CD14-positive monocyte (primary cell): Measurements from ENCODE around the gene KTI12. TPM values are rescaled to one million over a fixed set of nuclear protein-coding genes. Genes with fewer than 3 reads are reported as not detected.

ENCODE experiments used
- DNase-seq, 3 donors: peaks; one replicate each; pipeline ENCODE4 v3.0.0-alpha.2; 2011 to 2022
- H2AFZ ChIP-seq: 2 replicates; pipeline ENCODE4 v1.6.0; 2012; ENCODE audit warnings: mild to moderate bottlenecking, low read depth, low read length, inconsistent platforms; ENCODE audit not compliant: insufficient read depth, poor library complexity, severe bottlenecking
- H3K27ac ChIP-seq, 2 donors: 1 replicate in 1 of 2; 2 replicates in 1 of 2; pipeline ENCODE4 v1.5.1; 2012 to 2013; ENCODE audit warnings: low read length in 2 of 2, control low read depth in 1 of 2, inconsistent platforms in 1 of 2, low read depth in 1 of 2, mild to moderate bottlenecking in 1 of 2
- H3K27me3 ChIP-seq, 2 donors: one replicate each; pipeline versions ENCODE4 v1.6.0 to v1.6.1; 2011 to 2013; ENCODE audit warnings: low read length in 2 of 2; ENCODE audit not compliant: control insufficient read depth in 2 of 2, insufficient read depth in 2 of 2
- H3K36me3 ChIP-seq, 2 donors: replicated peaks in 1 of 2; 1 replicate in 1 of 2; 2 replicates in 1 of 2; pipeline versions ENCODE4 v1.5.1 to v1.6.1; 2012 to 2013; ENCODE audit warnings: low read length in 2 of 2, control low read depth in 1 of 2, inconsistent platforms in 1 of 2, mild to moderate bottlenecking in 1 of 2; ENCODE audit not compliant: insufficient read depth in 2 of 2, control insufficient read depth in 1 of 2
- H3K4me1 ChIP-seq, 2 donors: 1 replicate in 1 of 2; 2 replicates in 1 of 2; pipeline versions ENCODE4 v1.5.1 to v1.6.1; 2012 to 2013; ENCODE audit warnings: low read length in 2 of 2, control low read depth in 1 of 2, inconsistent platforms in 1 of 2, mild to moderate bottlenecking in 1 of 2, moderate library complexity in 1 of 2; ENCODE audit not compliant: insufficient read depth in 2 of 2, control insufficient read depth in 1 of 2
- H3K4me2 ChIP-seq: replicated peaks from 2 replicates; pipeline ENCODE3; 2012; ENCODE audit warnings: low read length, moderate library complexity, mild to moderate bottlenecking; ENCODE audit not compliant: poor library complexity, severe bottlenecking; ENCODE audit errors: extremely low read depth
- H3K4me3 ChIP-seq, 3 experiments: fragments of 200-600 bp in 1 of 3; sonication (generic) in 1 of 3; replicated peaks in 1 of 3; 1 replicate in 2 of 3; 2 replicates in 1 of 3; pipeline ENCODE4 v1.5.1; 2011 to 2013; ENCODE audit warnings: low read length in 3 of 3, mild to moderate bottlenecking in 3 of 3, control low read depth in 2 of 3, low read depth in 2 of 3, inconsistent platforms in 1 of 3, moderate library complexity in 1 of 3
- H3K79me2 ChIP-seq: 2 replicates; pipeline ENCODE4 v1.6.0; 2012; ENCODE audit warnings: mild to moderate bottlenecking, control low read depth, inconsistent platforms, low read length, moderate library complexity; ENCODE audit not compliant: insufficient read depth
- H3K9ac ChIP-seq: 2 replicates; pipeline ENCODE4 v1.6.0; 2017; ENCODE audit warnings: low read length, mild to moderate bottlenecking; ENCODE audit not compliant: insufficient read depth, poor library complexity, severe bottlenecking
- H3K9me3 ChIP-seq, 2 donors: replicated peaks in 1 of 2; 1 replicate in 1 of 2; 2 replicates in 1 of 2; pipeline versions ENCODE4 v1.5.1 to v1.6.1; 2012 to 2013; ENCODE audit warnings: low read length in 2 of 2, control low read depth in 1 of 2; ENCODE audit not compliant: control insufficient read depth in 1 of 2, insufficient read depth in 1 of 2
- H4K20me1 ChIP-seq: 2 replicates; pipeline ENCODE4 v1.6.0; 2012; ENCODE audit warnings: mild to moderate bottlenecking, low read length, control low read depth, moderate library complexity; ENCODE audit not compliant: insufficient read depth
- H3K27ac Mint-ChIP-seq, 7 donors: one replicate each; pipeline ENCODE4 v1.8.0; 2020; ENCODE audit warnings: mild to moderate bottlenecking in 7 of 7, mixed read lengths in 7 of 7, moderate library complexity in 6 of 7, inconsistent platforms in 2 of 7
- H3K27me3 Mint-ChIP-seq, 3 donors: one replicate each; pipeline ENCODE4 v1.8.0; 2021 to 2022; ENCODE audit warnings: low read depth in 3 of 3, mild to moderate bottlenecking in 3 of 3, mixed read lengths in 3 of 3, moderate library complexity in 3 of 3, inconsistent platforms in 1 of 3
- H3K36me3 Mint-ChIP-seq, 2 donors: one replicate each; pipeline ENCODE4 v1.8.0; 2020; ENCODE audit warnings: mixed read lengths in 2 of 2, inconsistent platforms in 1 of 2, mild to moderate bottlenecking in 1 of 2
- H3K4me1 Mint-ChIP-seq: one replicate; pipeline ENCODE4 v1.8.0; 2020; ENCODE audit warnings: mild to moderate bottlenecking, mixed read lengths
- H3K4me3 Mint-ChIP-seq, 2 donors: one replicate each; pipeline ENCODE4 v1.8.0; 2020; ENCODE audit warnings: mild to moderate bottlenecking in 2 of 2, mixed read lengths in 2 of 2, moderate library complexity in 1 of 2
- H3K9me3 Mint-ChIP-seq, 7 donors: one replicate each; pipeline ENCODE4 v1.8.0; 2020 to 2022; ENCODE audit warnings: mixed read lengths in 7 of 7, mild to moderate bottlenecking in 6 of 7, moderate library complexity in 6 of 7, inconsistent platforms in 2 of 7
- WGBS: methylation state at CpG from one replicate; pipeline ENCODE4 v1.1.5; 2013; ENCODE audit warnings: missing lambda C conversion rate; ENCODE audit not compliant: insufficient coverage; 5-methylcytosine and 5-hydroxymethylcytosine counted together
- intact Hi-C, 2 donors: fragments of 100-400 bp; cut with micrococcal nuclease; formaldehyde crosslinking; loops; one replicate each; pipeline versions ENCODE4 v1.15.0 to v1.15.1; 2023
- polyA plus RNA-seq, 3 donors: library from polyadenylated mRNA; depleted of rRNA in 1 of 3; unstranded in 2 of 3; stranded (reverse) in 1 of 3; fragments of 300-500 nt in 2 of 3; fragments of >200 nt in 1 of 3; fragmentation: Illumina TruSeq in 2 of 3; gene quantifications; 1 replicate in 2 of 3; 2 replicates in 1 of 3; pipeline ENCODE4 v1.2.3, GENCODE V29; 2012 to 2021
- TF ChIP-seq, protein P1 (sequence below): fragments of 200-600 bp; IDR thresholded peaks from one replicate; pipeline ENCODE4 v1.8.0; 2022; ENCODE audit warnings: antibody characterized with exemption, mild to moderate bottlenecking

Gene KTI12
- polyA plus RNA-seq, 3 donors = 6.4 to 18.2 (median 16.2) TPM

GRCh38 chr1:52057876-52058415 is 24.3 kb upstream of the KTI12 start:
- peak overlapping the region in 1 of 2 donors; percentile 49 for H3K4me3 Mint-ChIP-seq
- no peaks in the 10 kb centered on the region for H3K27me3 ChIP-seq
- peaks cover 44% of the 10 kb centered on the region for H3K4me1 Mint-ChIP-seq
- H3K9me3 ChIP-seq = no peaks in the 10 kb centered on the region
- TF ChIP-seq, protein P1, sequence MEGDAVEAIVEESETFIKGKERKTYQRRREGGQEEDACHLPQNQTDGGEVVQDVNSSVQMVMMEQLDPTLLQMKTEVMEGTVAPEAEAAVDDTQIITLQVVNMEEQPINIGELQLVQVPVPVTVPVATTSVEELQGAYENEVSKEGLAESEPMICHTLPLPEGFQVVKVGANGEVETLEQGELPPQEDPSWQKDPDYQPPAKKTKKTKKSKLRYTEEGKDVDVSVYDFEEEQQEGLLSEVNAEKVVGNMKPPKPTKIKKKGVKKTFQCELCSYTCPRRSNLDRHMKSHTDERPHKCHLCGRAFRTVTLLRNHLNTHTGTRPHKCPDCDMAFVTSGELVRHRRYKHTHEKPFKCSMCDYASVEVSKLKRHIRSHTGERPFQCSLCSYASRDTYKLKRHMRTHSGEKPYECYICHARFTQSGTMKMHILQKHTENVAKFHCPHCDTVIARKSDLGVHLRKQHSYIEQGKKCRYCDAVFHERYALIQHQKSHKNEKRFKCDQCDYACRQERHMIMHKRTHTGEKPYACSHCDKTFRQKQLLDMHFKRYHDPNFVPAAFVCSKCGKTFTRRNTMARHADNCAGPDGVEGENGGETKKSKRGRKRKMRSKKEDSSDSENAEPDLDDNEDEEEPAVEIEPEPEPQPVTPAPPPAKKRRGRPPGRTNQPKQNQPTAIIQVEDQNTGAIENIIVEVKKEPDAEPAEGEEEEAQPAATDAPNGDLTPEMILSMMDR = no peak
- peak overlapping the region in 6 of 7 donors; percentile 43 to 96 (median 91) for H3K27ac Mint-ChIP-seq
- peaks cover 66% of the 10 kb centered on the region for H4K20me1 ChIP-seq
- peaks cover 20 to 30% of the 10 kb centered on the region in 2 donors for H3K36me3 ChIP-seq
- peak in 2 of 3 donors; percentile 11 to 34 for DNase-seq
- H3K27me3 Mint-ChIP-seq = no peaks in the 10 kb centered on the region
- intact Hi-C loops = loop anchor here (2.0 to 10.0 kb wide), 3 partner anchors 307 to 637 kb away; partner anchors contain the start of genes COA7 (in 1 of the 2), ORC1 (in 1 of the 2) and PRPF38A (in 1 of the 2)
- H3K4me3 ChIP-seq = peak overlapping the region in 1 of 3 experiments; percentile 89
- H2AFZ ChIP-seq = no peak overlapping the region
- H3K36me3 Mint-ChIP-seq = peaks cover 23 to 34% of the 10 kb centered on the region in 2 donors
- no peaks in the 10 kb centered on the region for H3K9me3 Mint-ChIP-seq
- H3K4me1 ChIP-seq = peaks cover 35 to 45% of the 10 kb centered on the region in 2 donors
- H3K9ac ChIP-seq = no peak overlapping the region
- H3K79me2 ChIP-seq = peaks cover 96% of the 10 kb centered on the region
- WGBS = no CpG with 5 or more reads among the region's 1 CpG
- peak overlapping the region in 1 of 2 donors; percentile 92 for H3K27ac ChIP-seq
- peak overlapping the region; percentile 97 for H3K4me2 ChIP-seq

- Mint-ChIP-seq H3K27me3 (no peaks in the 10 kb centered on the region), H3K27ac (peak overlapping the region; percentile 87 to 97 (median 96)), H3K36me3 (peaks cover 23 to 34% of the 10 kb centered on the region in 2 donors), H3K4me1 (peaks cover 44% of the 10 kb centered on the region), H3K4me3 (peak overlapping the region; percentile 96 to 98), H3K9me3 (no peaks in the 10 kb centered on the region)
- peak; percentile 8 to 74 (median 62) for DNase-seq
- intact Hi-C loops = loop anchor here (2.0 to 10.0 kb wide), 3 partner anchors 308 to 638 kb away; partner anchors contain the start of genes COA7 (in 1 of the 2), ORC1 (in 1 of the 2) and PRPF38A (in 1 of the 2)
- peaks cover 35 to 45% of the 10 kb centered on the region in 2 donors for H3K4me1 ChIP-seq
- no peaks in the 10 kb centered on the region for H3K27me3 ChIP-seq
- H3K27ac ChIP-seq = peak overlapping the region in 1 of 2 donors; percentile 92
- H2AFZ ChIP-seq = no peak overlapping the region
- peaks cover 19 to 27% of the 10 kb centered on the region in 2 donors for H3K36me3 ChIP-seq
- H3K9me3 ChIP-seq = no peaks in the 10 kb centered on the region
- peak overlapping the region; percentile 97 for H3K4me2 ChIP-seq
- H4K20me1 ChIP-seq = peaks cover 59% of the 10 kb centered on the region
- no CpG with 5 or more reads among the region's 1 CpG for WGBS
- H3K9ac ChIP-seq = no peak overlapping the region
- peaks cover 96% of the 10 kb centered on the region for H3K79me2 ChIP-seq
- TF ChIP-seq, protein P1 = no peak
- peak overlapping the region; percentile 89 to 94 (median 92) for H3K4me3 ChIP-seq
Measured at GRCh38 chr1:52057255-52057654, 23.6 kb upstream of the KTI12 start.
